T-helper 2 cell (primary cell): ENCODE results near the gene GNMT.
"Not testable (repeated sequence)": the region's sequence is repeated elsewhere in the genome, so short reads cannot be mapped to it uniquely, and the experiment has no call there.

Source experiments
- DNase-seq, 5 experiments: peaks; one replicate each; pipeline versions ENCODE4 v3.0.0 to v3.0.0-alpha.2; 2012 to 2022

Gene GNMT

DNA sequence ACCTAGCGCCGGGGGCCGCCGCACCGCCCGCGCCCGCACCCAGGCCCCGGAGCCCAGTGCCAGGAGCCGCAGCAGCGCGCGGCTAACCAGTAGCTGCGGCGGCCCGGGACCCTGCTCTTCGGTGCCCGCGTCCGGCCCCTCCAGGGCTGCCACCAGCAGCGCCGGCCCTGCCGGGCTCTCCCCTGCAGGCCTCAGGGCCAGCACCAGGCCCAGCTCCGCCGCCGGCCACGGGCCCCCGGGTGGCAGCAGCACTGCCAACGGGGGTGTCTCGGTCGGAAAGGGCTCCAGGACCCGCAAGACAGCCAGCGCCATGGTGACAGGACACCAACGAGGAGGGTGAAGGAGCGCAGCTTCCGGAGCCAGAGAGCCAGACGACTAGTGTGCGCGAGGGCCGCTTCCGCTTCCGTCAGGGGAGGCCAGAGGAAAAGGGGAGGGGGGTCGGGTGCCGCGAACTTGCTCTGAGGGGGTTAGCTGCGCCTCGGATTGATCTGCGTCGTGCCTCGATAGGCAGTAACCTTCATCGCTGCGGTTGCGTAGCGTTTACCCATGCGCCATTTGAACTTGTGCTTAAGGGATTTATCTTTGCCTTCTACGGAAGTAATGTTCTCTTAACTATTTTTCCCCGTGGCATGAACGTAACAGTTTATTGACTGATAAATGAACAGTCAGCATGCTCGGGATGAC lies 18.4 kb downstream of the GNMT start, which contains the start of gene PEX6:
PEX6 (minus strand) TSS at position 343 of the 684 bp plus-strand sequence; CDS start at position 312, 31 bp downstream.
- DNase-seq, result peak; percentile 82 to 99 (median 89)

DNA sequence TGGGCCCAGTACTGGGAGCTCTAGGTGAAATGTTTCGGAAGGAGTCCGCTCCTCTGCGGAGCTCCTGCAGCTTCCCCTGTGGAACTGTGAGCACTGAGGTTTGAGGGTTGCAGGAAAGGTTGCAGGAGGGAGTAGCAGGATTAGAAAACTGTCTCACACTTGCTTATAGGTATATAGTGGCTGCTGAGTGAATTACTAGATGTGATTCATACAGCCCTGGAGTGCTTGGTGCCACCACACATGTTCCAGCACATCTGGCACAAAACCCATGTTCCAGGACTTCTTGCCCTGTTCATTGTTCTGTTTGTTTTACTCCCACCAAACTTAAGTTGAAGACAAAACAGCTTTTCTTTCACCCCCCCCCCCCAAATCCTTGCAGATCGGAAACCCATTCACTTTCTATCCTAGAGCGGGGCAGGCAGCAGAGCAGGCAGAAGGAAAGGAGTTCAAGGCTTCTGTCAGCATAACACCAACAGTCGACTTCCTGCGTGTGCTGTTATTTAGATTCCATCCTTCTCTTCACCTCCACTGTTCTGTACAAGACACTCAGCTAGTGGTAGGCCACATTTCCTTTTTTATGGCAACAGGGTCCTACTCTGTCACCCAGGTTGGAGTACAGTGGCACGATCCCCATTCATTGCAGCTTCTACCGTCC lies 19.1 kb downstream of the GNMT start:
- DNase-seq, result peak in 1 of 5 experiments; percentile 53

GRCh38 chr6:42981836-42982235 lies 21.3 kb downstream of the GNMT start:
- DNase-seq, result no peak

GRCh38 chr6:42984001-42984923 lies 23.7 kb downstream of the GNMT start, which contains the start of gene PPP2R5D:
Gene PPP2R5D (plus strand): TSS chr6:42984570. CDS start chr6:42984678, 108 bp downstream.
- DNase-seq, result peak; percentile 84 to 99 (median 95)

DNA sequence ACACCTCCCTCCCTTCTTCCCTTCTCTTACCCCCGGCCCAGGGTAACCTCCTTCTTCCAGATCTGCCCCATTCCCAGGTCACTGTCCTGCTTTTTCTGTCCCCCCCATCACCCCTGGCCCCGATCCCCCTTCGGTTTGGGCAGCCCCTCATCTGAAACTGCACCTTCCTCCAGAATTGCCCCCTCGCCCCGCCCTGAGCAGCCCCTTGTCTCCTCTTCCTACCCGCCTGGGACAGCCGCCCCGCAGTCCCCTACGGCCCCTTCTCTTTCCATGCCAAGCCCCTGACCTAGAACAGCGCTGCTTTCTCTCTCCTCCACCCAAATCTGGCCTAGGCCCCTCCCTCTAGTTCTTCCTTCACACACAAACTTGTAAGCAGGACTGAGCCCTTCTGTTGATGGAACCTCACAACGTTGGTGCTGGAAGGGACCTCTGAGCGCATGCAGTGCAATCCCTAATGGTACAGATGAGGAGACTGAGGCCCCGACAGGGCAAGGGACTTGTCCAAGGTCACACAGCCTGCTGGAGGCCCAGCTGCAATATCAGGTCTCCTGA lies 24.4 kb downstream of the GNMT start:
- DNase-seq, result peak in 1 of 5 experiments; percentile 45

GRCh38 chr6:42987533-42988451 lies 27.2 kb downstream of the GNMT start:
- no peak for DNase-seq

DNA sequence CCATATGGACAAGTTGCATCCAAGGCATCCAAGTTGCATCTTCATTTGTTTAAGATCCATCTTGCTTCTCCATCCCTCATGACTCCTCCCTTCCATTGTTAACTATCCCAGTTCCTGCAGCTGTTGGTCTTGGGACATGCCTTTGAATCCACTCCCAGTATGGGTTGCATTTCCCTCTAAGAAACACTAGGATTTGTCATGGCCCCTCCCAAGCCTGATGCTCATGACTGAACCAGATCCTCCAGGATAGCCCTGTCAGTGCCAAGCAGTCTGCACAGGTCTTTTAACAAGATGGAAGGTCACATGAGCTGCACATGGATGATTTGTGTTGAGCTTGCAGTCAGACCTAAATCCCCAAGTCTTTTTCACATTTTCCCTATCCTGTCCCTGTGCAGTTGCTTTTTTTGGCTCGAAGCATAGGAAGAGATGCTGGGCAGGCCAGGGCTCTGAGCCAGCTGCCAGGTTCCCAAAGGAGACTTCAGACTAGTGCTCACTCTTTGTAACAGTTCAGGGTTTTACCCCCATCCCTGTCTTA lies 28.0 kb downstream of the GNMT start:
- DNase-seq, result no peak

- no peak for DNase-seq
Observed at GRCh38 chr6:42989923-42990322, 29.4 kb downstream of the GNMT start.

GRCh38 chr6:42993445-42993844 lies 32.9 kb downstream of the GNMT start:
- no peak for DNase-seq

- DNase-seq, result no peak
Observed at GRCh38 chr6:42996513-42996912, 36.0 kb downstream of the GNMT start.

GRCh38 chr6:42998205-42998604 lies 37.7 kb downstream of the GNMT start:
- DNase-seq, result not testable (repeated sequence)

GRCh38 chr6:43001843-43002242 lies 41.3 kb downstream of the GNMT start:
- DNase-seq, result no peak

GRCh38 chr6:43005844-43006243 lies 45.3 kb downstream of the GNMT start:
- DNase-seq, result no peak

- DNase-seq, result no peak
Observed at GRCh38 chr6:43006251-43006650, 45.7 kb downstream of the GNMT start.

GRCh38 chr6:43007126-43007525 lies 46.6 kb downstream of the GNMT start:
- DNase-seq, result no peak

DNA sequence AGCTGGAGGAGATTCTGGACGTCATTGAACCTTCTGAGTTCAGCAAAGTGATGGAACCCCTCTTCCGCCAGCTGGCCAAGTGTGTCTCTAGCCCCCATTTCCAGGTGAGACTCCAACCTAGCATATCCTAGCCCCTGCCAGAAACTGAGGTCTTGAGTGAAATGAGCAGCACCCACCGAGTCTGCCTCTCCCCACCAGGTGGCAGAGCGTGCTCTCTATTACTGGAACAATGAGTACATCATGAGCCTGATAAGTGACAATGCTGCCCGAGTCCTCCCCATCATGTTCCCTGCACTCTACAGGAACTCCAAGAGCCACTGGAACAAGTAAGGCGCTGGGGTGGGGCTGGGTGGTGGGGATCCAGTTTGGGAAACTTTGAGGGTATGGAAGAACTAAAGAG lies 48.6 kb downstream of the GNMT start:
- peak in 1 of 5 experiments; percentile 50 for DNase-seq

GRCh38 chr6:43011207-43011606 lies 50.7 kb downstream of the GNMT start:
- no peak for DNase-seq

- DNase-seq, result no peak
Observed at GRCh38 chr6:43012364-43012763, 51.8 kb downstream of the GNMT start.

- no peak for DNase-seq
Observed at GRCh38 chr6:43013097-43013842, 52.7 kb downstream of the GNMT start.
